Measurements from ENCODE around the gene NANS. TPM values are rescaled to one million over a fixed set of nuclear protein-coding genes. Genes with fewer than 3 reads are reported as not detected.

Gene NANS
- total and polyA plus RNA-seq, 2 of the 13 experiments (the other 11 are each of a cell fraction or from before 2014, with no cell fraction given): 86.9 to 203 TPM

DNA sequence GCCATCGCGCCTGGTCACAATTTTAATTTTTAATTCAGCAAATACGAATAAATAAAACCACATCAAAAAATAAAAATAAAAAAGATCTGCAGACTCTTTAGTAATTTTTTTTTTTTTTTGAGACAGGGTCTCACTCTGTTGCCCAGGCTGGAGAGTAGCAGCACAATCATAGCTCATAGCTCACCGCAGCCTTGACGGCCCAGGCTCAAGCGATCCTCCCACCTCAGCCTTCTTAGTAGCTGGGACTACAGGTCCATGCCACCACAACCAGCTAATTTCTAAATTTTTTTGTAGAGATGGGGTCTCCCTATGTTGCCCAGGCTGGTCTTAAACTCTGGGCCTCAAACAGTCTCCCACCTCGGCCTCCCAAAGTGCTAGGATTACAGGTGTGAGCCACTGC is 14.2 kb downstream of the NANS start:
- in situ Hi-C loops (cut with HindIII; ENCODE audit: extremely low pct_ligation_motif_present, low pct_unique_long_range_greater_than_20kb): no loop called here
- ChIA-PET CTCF (ENCODE audit: low intra/inter-chr PET ratio, low total read pairs) (no interaction called here), POLR2A (interaction anchor here (1.3 kb wide), 1 partner anchor 15 kb away, joined by 4 read pairs; the partner anchor contains the start of gene NANS)
- 0 out of 2 replicates have a peak, but pooled peaks have one; percentile 14 for TF ChIP-seq ZNF121 (CRISPR knock-in tag; IDR thresholded peaks at IDR 0.05)
- TF ChIP-seq, protein P1, sequence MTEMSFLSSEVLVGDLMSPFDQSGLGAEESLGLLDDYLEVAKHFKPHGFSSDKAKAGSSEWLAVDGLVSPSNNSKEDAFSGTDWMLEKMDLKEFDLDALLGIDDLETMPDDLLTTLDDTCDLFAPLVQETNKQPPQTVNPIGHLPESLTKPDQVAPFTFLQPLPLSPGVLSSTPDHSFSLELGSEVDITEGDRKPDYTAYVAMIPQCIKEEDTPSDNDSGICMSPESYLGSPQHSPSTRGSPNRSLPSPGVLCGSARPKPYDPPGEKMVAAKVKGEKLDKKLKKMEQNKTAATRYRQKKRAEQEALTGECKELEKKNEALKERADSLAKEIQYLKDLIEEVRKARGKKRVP (CRISPR knock-in tag; IDR thresholded peaks at IDR 0.05): no peak
- no peaks in the 10 kb centered on the region for H3K27me3 ChIP-seq (ENCODE audit: control insufficient read depth in 1 of 2, insufficient read depth in 2 of 2, low read length in 2 of 2)
- no TSS peak for BruUV-seq (replicated peaks)
- no peak overlapping the region for H3K4me3 ChIP-seq (replicated peaks in 1 of 3; ENCODE audit: insufficient read depth in 1 of 3, low read depth in 2 of 3, low read length in 3 of 3)
- H3K9ac ChIP-seq (ENCODE audit: insufficient read depth, low read depth, low read length): no peak overlapping the region
- no peak for ATAC-seq
- peaks cover 11% of the 10 kb centered on the region; the same call in 1 of the 2 replicates for H4K20me1 ChIP-seq (ENCODE audit: insufficient read depth, low read length)
- H3K4me1 ChIP-seq (ENCODE audit: insufficient read depth, low read length): peaks cover 30% of the 10 kb centered on the region
- no peak for DNase-seq (ENCODE audit: low spot score)
- intact Hi-C loops (cut with micrococcal nuclease; ENCODE audit: unreplicated experiment): loop anchor here (5.0 kb wide), 1 partner anchor 137 kb away; no protein-coding TSS in a partner anchor
- no peak overlapping the region for H3K27ac ChIP-seq (ENCODE audit: extremely low read length, insufficient read depth, low read length)
- WGBS (ENCODE audit: low lambda C conversion rate): 98% methylated on average over 7 of the region's 7 CpGs
- no peaks in the 10 kb centered on the region for H3K9me3 ChIP-seq (ENCODE audit: low read length)
- FAIRE-seq: no peak
- H2AFZ ChIP-seq (ENCODE audit: low read length): no peak overlapping the region
- H3K4me2 ChIP-seq (ENCODE audit: low read depth, low read length): no peak overlapping the region
- H3K36me3 ChIP-seq (replicated peaks in 1 of 2; ENCODE audit: control insufficient read depth in 1 of 2, insufficient read depth in 2 of 2, low read length in 2 of 2): peaks cover 12 to 39% of the 10 kb centered on the region in 2 experiments; a peak in 4 of 5 replicates
- peaks cover 41% of the 10 kb centered on the region for H3K79me2 ChIP-seq (ENCODE audit: insufficient read depth, low read length)

DNA sequence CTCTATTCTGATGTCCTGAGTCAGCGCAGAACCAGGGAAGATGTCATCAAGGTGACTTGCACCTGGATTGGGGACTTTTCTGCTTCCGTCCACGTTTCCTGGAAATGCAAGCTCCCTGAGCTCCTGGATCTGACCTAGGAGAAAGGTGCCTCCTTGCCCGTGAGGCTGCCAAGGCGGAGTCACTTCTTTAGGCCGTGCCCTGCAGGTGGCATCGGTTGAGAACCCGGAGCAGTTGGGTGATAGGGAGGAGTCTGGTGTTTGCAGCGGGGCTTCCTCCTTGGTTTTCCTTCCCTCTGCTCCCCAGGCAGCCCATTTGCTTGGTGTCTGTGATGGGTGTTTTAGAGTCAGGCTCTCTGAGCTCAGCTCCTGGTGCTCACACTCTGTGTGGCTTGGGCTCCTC is 15.2 kb downstream of the NANS start:
- ChIA-PET CTCF (ENCODE audit: low intra/inter-chr PET ratio, low total read pairs) (no interaction called here), POLR2A (interaction anchor here (1.1 to 1.4 kb wide), 2 partner anchors 13 to 16 kb away, joined by 3 to 4 read pairs; no protein-coding TSS in a partner anchor)
- no peaks in the 10 kb centered on the region for H3K27me3 ChIP-seq (ENCODE audit: control insufficient read depth in 1 of 2, insufficient read depth in 2 of 2, low read length in 2 of 2)
- in situ Hi-C loops (cut with HindIII; ENCODE audit: extremely low pct_ligation_motif_present, low pct_unique_long_range_greater_than_20kb): no loop called here
- no peaks in the 10 kb centered on the region for H3K9me3 ChIP-seq (ENCODE audit: low read length)
- peaks cover 12 to 31% of the 10 kb centered on the region in 2 experiments for H3K36me3 ChIP-seq (replicated peaks in 1 of 2; ENCODE audit: control insufficient read depth in 1 of 2, insufficient read depth in 2 of 2, low read length in 2 of 2)
- H4K20me1 ChIP-seq (ENCODE audit: insufficient read depth, low read length): peaks cover 8% of the 10 kb centered on the region; the same call in 1 of the 2 replicates
- FAIRE-seq (no peak), ATAC-seq (no peak), DNase-seq (ENCODE audit: low spot score) (no peak)
- peaks cover 41% of the 10 kb centered on the region for H3K4me1 ChIP-seq (ENCODE audit: insufficient read depth, low read length)
- H3K9ac ChIP-seq (ENCODE audit: insufficient read depth, low read depth, low read length): no peak overlapping the region
- no peak for TF ChIP-seq CHD4 (IDR thresholded peaks at IDR 0.05; ENCODE audit: borderline replicate concordance, low read length)
- TF ChIP-seq RFX1 (IDR thresholded peaks at IDR 0.05): no peak
- TF ChIP-seq ZNF136 (CRISPR knock-in tag; IDR thresholded peaks at IDR 0.05; ENCODE audit: low read depth): no peak
- no peak for TF ChIP-seq GATA4 (IDR thresholded peaks at IDR 0.05; ENCODE audit: borderline replicate concordance, low read depth)
- no peak overlapping the region for H3K27ac ChIP-seq (ENCODE audit: extremely low read length, insufficient read depth, low read length)
- WGBS (ENCODE audit: low lambda C conversion rate): 100% methylated on average over 6 of the region's 9 CpGs
- H3K4me2 ChIP-seq (ENCODE audit: low read depth, low read length): no peak overlapping the region
- no TSS peak for BruUV-seq (replicated peaks)
- no peak overlapping the region for H3K4me3 ChIP-seq (replicated peaks in 1 of 3; ENCODE audit: insufficient read depth in 1 of 3, low read depth in 2 of 3, low read length in 3 of 3)
- H2AFZ ChIP-seq (ENCODE audit: low read length): no peak overlapping the region
- intact Hi-C loops (cut with micrococcal nuclease; ENCODE audit: unreplicated experiment): loop anchor here (5.0 kb wide), 1 partner anchor 136 kb away; no protein-coding TSS in a partner anchor
- peaks cover 36% of the 10 kb centered on the region for H3K79me2 ChIP-seq (ENCODE audit: insufficient read depth, low read length)

Data from HepG2 (cell line).